ENCODE results near the gene ARHGAP11A.

ARHGAP11A gene

GRCh38 chr15:32683906-32684584 lies 68.7 kb downstream of the ARHGAP11A start:
- H3K9me2 ChIP-seq (replicated peaks; ENCODE audit: insufficient read depth, low read length): no peaks in the 10 kb centered on the region
- no peak overlapping the region for H3K27ac ChIP-seq (ENCODE audit: low read depth, low read length)
- TF ChIP-seq CTCF (IDR thresholded peaks at IDR 0.05; ENCODE audit: insufficient read depth, low read length, poor library complexity, severe bottlenecking) (no peak), EZH2phosphoT487 (conservative IDR thresholded peaks at IDR 0.05; ENCODE audit: low read length) (no peak)
- H3K4me3 ChIP-seq (ENCODE audit: insufficient read depth, low read length, poor library complexity, severe bottlenecking): no peak overlapping the region
- H3K4me2 ChIP-seq (ENCODE audit: low read depth, low read length, poor library complexity, severe bottlenecking): no peak overlapping the region
- H2AFZ ChIP-seq (ENCODE audit: low read depth, low read length, severe bottlenecking): no peak overlapping the region
- H3K36me3 ChIP-seq (ENCODE audit: low read length): no peaks in the 10 kb centered on the region
- no peaks in the 10 kb centered on the region for H3K79me2 ChIP-seq (ENCODE audit: insufficient read depth, low read length)
- no peaks in the 10 kb centered on the region for H4K20me1 ChIP-seq (ENCODE audit: low read depth, low read length)
- H3K27me3 ChIP-seq (ENCODE audit: low read length): no peaks in the 10 kb centered on the region
- H3K9me3 ChIP-seq (ENCODE audit: insufficient read depth, low read length): no peaks in the 10 kb centered on the region
- H3K9ac ChIP-seq (ENCODE audit: low read length): no peak overlapping the region
- H3F3A ChIP-seq (ENCODE audit: insufficient read depth): no peaks in the 10 kb centered on the region

- no peak overlapping the region for H2AFZ ChIP-seq (ENCODE audit: low read depth, low read length, severe bottlenecking)
- no peak overlapping the region for H3K4me2 ChIP-seq (ENCODE audit: low read depth, low read length, poor library complexity, severe bottlenecking)
- no peak overlapping the region for H3K9ac ChIP-seq (ENCODE audit: low read length)
- H3F3A ChIP-seq (ENCODE audit: insufficient read depth): no peaks in the 10 kb centered on the region
- H3K27me3 ChIP-seq (ENCODE audit: low read length): no peaks in the 10 kb centered on the region
- TF ChIP-seq EZH2phosphoT487 (conservative IDR thresholded peaks at IDR 0.05; ENCODE audit: low read length) (no peak), CTCF (IDR thresholded peaks at IDR 0.05; ENCODE audit: insufficient read depth, low read length, poor library complexity, severe bottlenecking) (no peak)
- no peaks in the 10 kb centered on the region for H4K20me1 ChIP-seq (ENCODE audit: low read depth, low read length)
- no peak overlapping the region for H3K4me3 ChIP-seq (ENCODE audit: insufficient read depth, low read length, poor library complexity, severe bottlenecking)
- no peaks in the 10 kb centered on the region for H3K79me2 ChIP-seq (ENCODE audit: insufficient read depth, low read length)
- no peaks in the 10 kb centered on the region for H3K9me3 ChIP-seq (ENCODE audit: insufficient read depth, low read length)
- no peaks in the 10 kb centered on the region for H3K9me2 ChIP-seq (replicated peaks; ENCODE audit: insufficient read depth, low read length)
- no peak overlapping the region for H3K27ac ChIP-seq (ENCODE audit: low read depth, low read length)
- H3K36me3 ChIP-seq (ENCODE audit: low read length): no peaks in the 10 kb centered on the region
Observed at GRCh38 chr15:32685576-32685975, 70.3 kb downstream of the ARHGAP11A start.

DNA sequence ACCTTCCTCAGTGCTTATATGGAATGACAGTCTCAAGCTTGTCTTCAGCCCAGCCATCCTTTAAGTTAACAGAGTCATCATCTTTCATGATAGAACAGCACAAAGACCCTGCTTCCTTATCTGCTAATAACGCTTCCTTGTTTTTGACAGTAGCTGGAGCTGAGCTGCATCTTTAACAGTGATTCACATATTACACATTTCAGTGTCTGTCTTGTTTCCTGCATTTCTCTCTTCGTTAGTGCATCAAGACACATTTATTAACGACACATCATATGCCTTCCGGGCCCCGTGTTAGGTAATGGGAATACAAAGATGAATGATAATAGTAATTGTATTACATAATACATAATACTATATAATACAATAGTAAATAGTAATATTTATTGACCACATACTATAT lies 72.3 kb downstream of the ARHGAP11A start:
- no peaks in the 10 kb centered on the region for H3F3A ChIP-seq (ENCODE audit: insufficient read depth)

More for the DNA sequence above, 72.3 kb downstream of the ARHGAP11A start:
- no peaks in the 10 kb centered on the region for H3K9me2 ChIP-seq (replicated peaks; ENCODE audit: insufficient read depth, low read length)
- no peak overlapping the region for H3K4me2 ChIP-seq (ENCODE audit: low read depth, low read length, poor library complexity, severe bottlenecking)
- H3K36me3 ChIP-seq (ENCODE audit: low read length): no peaks in the 10 kb centered on the region
- no peak overlapping the region for H3K27ac ChIP-seq (ENCODE audit: low read depth, low read length)
- H3K27me3 ChIP-seq (ENCODE audit: low read length): no peaks in the 10 kb centered on the region
- H3K4me3 ChIP-seq (ENCODE audit: insufficient read depth, low read length, poor library complexity, severe bottlenecking): no peak overlapping the region
- no peak overlapping the region for H2AFZ ChIP-seq (ENCODE audit: low read depth, low read length, severe bottlenecking)
- no peak for TF ChIP-seq EZH2phosphoT487 (conservative IDR thresholded peaks at IDR 0.05; ENCODE audit: low read length)
- TF ChIP-seq CTCF (IDR thresholded peaks at IDR 0.05; ENCODE audit: insufficient read depth, low read length, poor library complexity, severe bottlenecking): no peak
- no peaks in the 10 kb centered on the region for H4K20me1 ChIP-seq (ENCODE audit: low read depth, low read length)
- no peak overlapping the region for H3K9ac ChIP-seq (ENCODE audit: low read length)
- H3K9me3 ChIP-seq (ENCODE audit: insufficient read depth, low read length): no peaks in the 10 kb centered on the region
- H3K79me2 ChIP-seq (ENCODE audit: insufficient read depth, low read length): no peaks in the 10 kb centered on the region
